Stimulated activated CD4-positive, alpha-beta T cell treated with anti-CD3 and anti-CD28 coated beads, Interleukin-1b, Interleukin-23, amount 100 ng/mL, for 48 hours (primary cell): ENCODE results near the gene MYT1.

ENCODE experiments used
- DNase-seq: peaks from one replicate; pipeline ENCODE4 v3.0.0-alpha.2; 2020

The MYT1 gene

GRCh38 chr20:64140061-64140931 lies 24.0 kb upstream of the MYT1 start:
- DNase-seq, result no peak

- DNase-seq, result no peak
Observed at GRCh38 chr20:64140956-64141355, 23.3 kb upstream of the MYT1 start.

- DNase-seq, result no peak
Observed at GRCh38 chr20:64142590-64142989, 21.7 kb upstream of the MYT1 start.

GRCh38 chr20:64143018-64143801 lies 21.0 kb upstream of the MYT1 start:
- no peak for DNase-seq

- no peak for DNase-seq
Observed at GRCh38 chr20:64144144-64144912, 19.9 kb upstream of the MYT1 start.

GRCh38 chr20:64145458-64146300 lies 18.6 kb upstream of the MYT1 start:
- DNase-seq, result peak; percentile 43

GRCh38 chr20:64146301-64146935 lies 17.8 kb upstream of the MYT1 start:
- no peak for DNase-seq

- DNase-seq, result no peak
Observed at GRCh38 chr20:64146936-64147477, 17.2 kb upstream of the MYT1 start.

- DNase-seq, result no peak
Observed at GRCh38 chr20:64148581-64148980, 15.7 kb upstream of the MYT1 start.

- no peak for DNase-seq
Observed at GRCh38 chr20:64149141-64149540, 15.1 kb upstream of the MYT1 start.

GRCh38 chr20:64149809-64150560 lies 14.3 kb upstream of the MYT1 start:
- DNase-seq, result no peak

GRCh38 chr20:64150756-64151632 lies 13.3 kb upstream of the MYT1 start:
- DNase-seq, result no peak

GRCh38 chr20:64151633-64152530 lies 12.4 kb upstream of the MYT1 start:
- no peak for DNase-seq

GRCh38 chr20:64152906-64153305 lies 11.3 kb upstream of the MYT1 start:
- DNase-seq, result no peak

- DNase-seq, result no peak
Observed at GRCh38 chr20:64153410-64153809, 10.8 kb upstream of the MYT1 start.

GRCh38 chr20:64153861-64154589 lies 10.2 kb upstream of the MYT1 start:
- DNase-seq, result no peak

GRCh38 chr20:64154590-64155257 lies 9.5 kb upstream of the MYT1 start:
- no peak for DNase-seq
